RWPE1 (cell line): Measurements from ENCODE around the gene MICU1.
"Not testable (repeated sequence)": the region's sequence is repeated elsewhere in the genome, so short reads cannot be mapped to it uniquely, and the experiment has no call there.

Experiments
- CTCF ChIA-PET: fragments of 350-600 bp; sonication (Branson Sonifier 250); formaldehyde crosslinking; extraction: SDS; loops from one replicate; lab custom pipeline; 2021; lab: Yijun Ruan, JAX
- POLR2A ChIA-PET: fragments of 400-600 bp; formaldehyde crosslinking; extraction: SDS; loops from one replicate; lab custom pipeline; 2020; ENCODE audit warnings: antibody characterized with exemption; ENCODE audit not compliant: low non-redundant PET; lab: Yijun Ruan, JAX
- DNase-seq: peaks from one replicate; pipeline ENCODE4 v3.0.0; 2012; ENCODE audit warnings: low spot score
- H3K27ac ChIP-seq: fragments of 450-650 bp; 2 replicates; pipeline ENCODE4 v1.5.1; 2017
- CTCF ChIP-seq: fragments of 450-650 bp; conservative IDR thresholded peaks from 2 replicates; pipeline ENCODE4 v1.5.1; 2017; ENCODE audit warnings: low read depth, mild to moderate bottlenecking

The MICU1 gene

GRCh38 chr10:72563327-72563932, 62.4 kb downstream of the MICU1 start:
- no peak for TF ChIP-seq CTCF
- no peak overlapping the region for H3K27ac ChIP-seq
- POLR2A ChIA-PET, result no interaction called here
- DNase-seq, result no peak
- CTCF ChIA-PET, result no interaction called here

GRCh38 chr10:72561745-72562166, 64.1 kb downstream of the MICU1 start:
- ChIA-PET POLR2A (no interaction called here), CTCF (interaction anchor here (0.9 kb wide), 1 partner anchor 23 kb away, joined by 3 read pairs; no protein-coding TSS in a partner anchor)
- no peak for DNase-seq
- TF ChIP-seq CTCF, result no peak
- H3K27ac ChIP-seq, result no peak overlapping the region

- no peak overlapping the region for H3K27ac ChIP-seq
- ChIA-PET POLR2A (no interaction called here), CTCF (no interaction called here)
- no peak for DNase-seq
- no peak for TF ChIP-seq CTCF
Measured at GRCh38 chr10:72557362-72557761, 68.5 kb downstream of the MICU1 start.

- DNase-seq, result no peak
- ChIA-PET CTCF (interaction anchor here (0.6 to 0.7 kb wide), 3 partner anchors 18 to 58 kb away, joined by 3 to 5 read pairs (median 4); no protein-coding TSS in a partner anchor), POLR2A (interaction anchor here (0.7 kb wide), 1 partner anchor 72 kb away, joined by 6 read pairs; no protein-coding TSS in a partner anchor)
- TF ChIP-seq CTCF, result no peak
- peak overlapping the region; percentile 48 for H3K27ac ChIP-seq
Measured at GRCh38 chr10:72552857-72553256, 73.0 kb downstream of the MICU1 start.

GRCh38 chr10:72550239-72550638, 75.6 kb downstream of the MICU1 start:
- ChIA-PET CTCF (interaction anchor here (0.6 kb wide), 2 partner anchors 24 to 88 kb away, joined by 3 read pairs; no protein-coding TSS in a partner anchor), POLR2A (no interaction called here)
- no peak overlapping the region for H3K27ac ChIP-seq
- no peak for TF ChIP-seq CTCF
- no peak for DNase-seq

GRCh38 chr10:72545546-72545945, 80.3 kb downstream of the MICU1 start:
- ChIA-PET POLR2A (no interaction called here), CTCF (no interaction called here)
- no peak for TF ChIP-seq CTCF
- no peak for DNase-seq
- H3K27ac ChIP-seq, result no peak overlapping the region

- POLR2A ChIA-PET, H3K27ac ChIP-seq, DNase-seq, CTCF ChIA-PET: not testable (repeated sequence)
Measured at GRCh38 chr10:72543855-72544254, 82.0 kb downstream of the MICU1 start.
